ENCODE data around the gene CDX1. TPM values are rescaled to one million over a fixed set of nuclear protein-coding genes. Genes with fewer than 3 reads are reported as not detected.

The CDX1 gene
- total RNA-seq, 1 experiment from 2014 or later = 0.22 TPM

- Histone ChIP-seq H3K4me2 (ENCODE audit: insufficient read depth, insufficient read length, low read length) (no peak overlapping the region), H3T11ph (ENCODE audit: low read length) (no peak overlapping the region), H4K5ac (ENCODE audit: insufficient read length, low read depth, low read length) (no peak overlapping the region), H2BK15ac (ENCODE audit: low read depth, low read length) (no peak overlapping the region), H2AK5ac (ENCODE audit: insufficient read length, low read length) (no peak overlapping the region), H4K91ac (ENCODE audit: insufficient read length, low read depth, low read length) (no peak overlapping the region), H3K4me1 (ENCODE audit: insufficient read depth, low read length) (peaks cover 2% of the 10 kb centered on the region; the same call in 1 of the 2 replicates), H3K14ac (ENCODE audit: insufficient read depth, low read length) (no peak overlapping the region), H3K79me1 (ENCODE audit: insufficient read depth, low read depth, low read length, poor library complexity, severe bottlenecking) (no peaks in the 10 kb centered on the region), H3K56ac (ENCODE audit: insufficient read length, low read depth, low read length) (no peak overlapping the region), H2BK120ac (ENCODE audit: low read depth, low read length, poor library complexity, severe bottlenecking) (no peak overlapping the region), H4K20me1 (ENCODE audit: control insufficient read depth, insufficient read depth, insufficient read length) (no peaks in the 10 kb centered on the region), H2AFZ (ENCODE audit: low read length) (no peak overlapping the region), H3K79me2 (ENCODE audit: insufficient read depth, low read length) (no peaks in the 10 kb centered on the region), H4K8ac (replicated peaks; ENCODE audit: insufficient read length, low read depth, low read length) (no peak overlapping the region), H3K4ac (ENCODE audit: low read depth, low read length) (no peak overlapping the region), H2BK20ac (ENCODE audit: low read depth, low read length, poor library complexity, severe bottlenecking) (no peak overlapping the region), H3K23me2 (ENCODE audit: insufficient read length, low read depth, low read length, poor library complexity, severe bottlenecking) (no peaks in the 10 kb centered on the region), H3K23ac (ENCODE audit: insufficient read length, low read depth, low read length) (no peak overlapping the region), H2BK12ac (ENCODE audit: insufficient read length, low read depth, low read length) (no peak overlapping the region), H3K18ac (ENCODE audit: insufficient read length, low read depth, low read length) (no peak overlapping the region), H3K27ac (ENCODE audit: insufficient read length, low read depth, low read length) (no peak overlapping the region), H2BK5ac (ENCODE audit: insufficient read length, low read length) (no peak overlapping the region), H3K9me3 (ENCODE audit: control insufficient read depth, low read depth, low read length) (no peaks in the 10 kb centered on the region), H3K9ac (ENCODE audit: extremely low read depth, insufficient read length, low read length) (no peak overlapping the region), H3K27me3 (ENCODE audit: insufficient read depth, low read length) (no peaks in the 10 kb centered on the region)
- Mint-ChIP-seq H3K9me3 (no peaks in the 10 kb centered on the region), H3K27me3 (ENCODE audit: low read depth) (peaks cover 11% of the 10 kb centered on the region), H3K27ac (no peak overlapping the region), H3K36me3 (ENCODE audit: insufficient read depth in 1 of 3, low read depth in 3 of 3) (no peaks in the 10 kb centered on the region), H3K4me3 (no peak overlapping the region), H3K4me1 (peaks cover 16 to 24% of the 10 kb centered on the region in 2 experiments)
- no peak for TF ChIP-seq CTCF (conservative IDR thresholded peaks at IDR 0.05)
- DNase-seq = no peak
Measured at GRCh38 chr5:150149618-150150017, 17.0 kb upstream of the CDX1 start.

Data from H9 (cell line).